ENCODE results near the gene ZNF580.

GRCh38 chr19:55614711-55615542, 25.9 kb upstream of the ZNF580 start:
- TF ChIP-seq CTCF (conservative IDR thresholded peaks at IDR 0.05; ENCODE audit: low read length) (no peak), EZH2phosphoT487 (IDR thresholded peaks at IDR 0.05; ENCODE audit: borderline replicate concordance) (no peak)

Measured in Loucy (cell line).